Karpas-422 (cell line): ENCODE results near the gene AQP12B. TPM values are rescaled to one million over a fixed set of nuclear protein-coding genes. Genes with fewer than 3 reads are reported as not detected.
"Not testable (repeated sequence)": the region's sequence is repeated elsewhere in the genome, so short reads cannot be mapped to it uniquely, and the experiment has no call there.

ENCODE experiments used
- DNase-seq: peaks from one replicate; pipeline ENCODE4 v3.0.0-alpha.2; 2015
- H2AFZ ChIP-seq: fragments of 200-600 bp; sonication (generic); 2 replicates; pipeline ENCODE4 v1.6.1; 2014; ENCODE audit warnings: antibody characterized with exemption, low read length, mixed read lengths
- H3K27ac ChIP-seq: fragments of 200-600 bp; sonication (generic); 2 replicates; pipeline ENCODE4 v1.5.1; 2014; ENCODE audit warnings: mild to moderate bottlenecking, low read length, moderate library complexity
- H3K27me3 ChIP-seq: fragments of 200-600 bp; sonication (generic); 2 replicates; pipeline ENCODE4 v1.6.1; 2014; ENCODE audit warnings: low read length, mixed read lengths
- H3K36me3 ChIP-seq: fragments of 200-600 bp; sonication (generic); 2 replicates; pipeline ENCODE4 v1.6.1; 2014; ENCODE audit warnings: low read length, mixed read lengths; ENCODE audit not compliant: insufficient read depth
- H3K4me1 ChIP-seq: fragments of 200-600 bp; sonication (generic); 2 replicates; pipeline ENCODE4 v1.6.1; 2014; ENCODE audit warnings: mild to moderate bottlenecking, low read length, mixed read lengths
- H3K4me2 ChIP-seq: fragments of 200-600 bp; sonication (generic); 2 replicates; pipeline ENCODE4 v1.6.1; 2014; ENCODE audit warnings: low read length, low read depth, mild to moderate bottlenecking; ENCODE audit not compliant: poor library complexity, severe bottlenecking
- H3K4me3 ChIP-seq: fragments of 200-600 bp; sonication (generic); 2 replicates; pipeline ENCODE4 v1.5.1; 2014; ENCODE audit warnings: mild to moderate bottlenecking, antibody characterized with exemption, low read length, mixed read lengths
- H3K79me2 ChIP-seq: fragments of 200-600 bp; sonication (generic); 2 replicates; pipeline ENCODE4 v1.6.1; 2014; ENCODE audit warnings: mild to moderate bottlenecking, low read length, mixed read lengths
- H3K9ac ChIP-seq: fragments of 200-600 bp; sonication (generic); 2 replicates; pipeline ENCODE4 v1.6.0; 2014; ENCODE audit warnings: low read length
- H3K9me2 ChIP-seq: fragments of 200-600 bp; sonication (generic), shearing (Covaris generic); replicated peaks from 2 replicates; pipeline ENCODE4 v1.6.0; 2014; ENCODE audit warnings: mild to moderate bottlenecking, low read length, moderate library complexity; ENCODE audit not compliant: insufficient read depth
- H3K9me3 ChIP-seq: fragments of 300-700, 200-600 bp; sonication (generic); 2 replicates; pipeline ENCODE4 v1.6.1; 2014; ENCODE audit warnings: low read length, mixed read lengths
- H4K20me1 ChIP-seq: fragments of 200-600 bp; sonication (generic); 2 replicates; pipeline ENCODE4 v1.6.1; 2014; ENCODE audit warnings: mild to moderate bottlenecking, antibody characterized with exemption, low read length, low read depth; ENCODE audit not compliant: insufficient read depth
- total RNA-seq: library from RNA; depleted of rRNA; stranded (reverse); fragments of >200 nt; shearing (Covaris generic); gene quantifications from 2 replicates; pipeline ENCODE4 v1.2.3, GENCODE V29; 2014; ENCODE audit warnings: low replicate concordance

Gene AQP12B
- total RNA-seq, 1 experiment from 2014 or later: not detected

DNA sequence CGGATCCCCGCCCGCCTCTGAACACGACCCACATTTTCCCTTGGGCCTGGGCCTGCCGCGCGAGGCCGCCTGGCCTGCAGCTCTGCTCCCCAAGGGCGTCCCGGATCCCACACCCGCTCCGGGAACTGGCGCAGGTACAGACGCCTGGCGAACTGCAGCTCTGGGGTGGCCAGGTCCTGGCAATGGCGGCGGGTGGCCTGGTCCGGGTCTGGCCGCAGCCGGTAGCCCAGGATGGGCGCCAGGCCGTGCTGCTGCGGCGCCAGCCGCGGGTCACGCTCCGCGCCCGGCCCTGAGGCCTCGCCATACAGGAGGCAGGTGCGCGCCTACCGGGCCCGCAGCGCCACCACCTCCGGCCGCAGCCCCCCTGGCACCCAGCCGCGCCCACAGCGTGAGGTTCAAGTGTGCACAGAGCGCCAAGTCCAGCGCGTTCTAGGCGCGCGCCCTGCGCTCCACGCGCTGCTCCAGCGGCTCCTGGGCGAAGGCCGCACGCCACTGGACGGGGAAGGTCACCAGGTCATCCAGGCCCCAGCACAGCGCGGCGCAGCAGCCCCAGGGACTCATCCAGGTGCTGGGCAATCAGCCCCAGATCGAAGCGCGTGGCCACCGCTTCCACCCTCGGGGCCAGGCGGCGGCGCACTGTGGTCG is 18.5 kb upstream of the AQP12B start:
- no peak overlapping the region for H3K9ac ChIP-seq
- no peaks in the 10 kb centered on the region for H3K27me3 ChIP-seq
- no peak for DNase-seq
- H3K4me1 ChIP-seq: no peaks in the 10 kb centered on the region
- H3K27ac ChIP-seq: no peak overlapping the region
- no peak overlapping the region for H3K4me2 ChIP-seq
- no peaks in the 10 kb centered on the region for H3K9me3 ChIP-seq
- no peak overlapping the region for H2AFZ ChIP-seq
- no peaks in the 10 kb centered on the region for H3K9me2 ChIP-seq
- H3K4me3 ChIP-seq: no peak overlapping the region
- H3K36me3 ChIP-seq: no peaks in the 10 kb centered on the region
- no peaks in the 10 kb centered on the region for H3K79me2 ChIP-seq
- no peaks in the 10 kb centered on the region for H4K20me1 ChIP-seq

DNA sequence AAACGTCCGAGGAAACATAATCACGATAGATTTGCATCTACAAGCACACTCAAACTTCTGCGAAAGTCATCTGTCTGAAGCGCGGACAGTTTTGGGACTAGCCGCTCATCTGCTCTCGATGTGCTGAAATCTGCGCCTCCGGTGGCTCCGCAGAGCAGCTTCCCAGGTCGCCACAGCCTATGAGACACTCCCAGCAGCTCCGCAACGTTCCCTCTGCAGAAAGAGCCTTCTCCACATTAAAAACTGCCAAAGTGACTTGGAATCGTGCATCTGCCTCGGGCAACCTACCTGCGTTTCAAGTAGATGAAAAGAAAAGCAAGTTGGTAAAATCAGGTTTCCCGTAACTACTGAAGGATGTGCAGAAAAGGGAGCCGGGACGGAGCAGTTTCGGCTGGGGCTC is 17.9 kb upstream of the AQP12B start:
- DNase-seq, H4K20me1 ChIP-seq, H3K4me1 ChIP-seq, H3K9me2 ChIP-seq, H3K9ac ChIP-seq, H3K4me2 ChIP-seq, H3K36me3 ChIP-seq, H3K9me3 ChIP-seq, H3K4me3 ChIP-seq, H3K27me3 ChIP-seq, H2AFZ ChIP-seq, H3K79me2 ChIP-seq, H3K27ac ChIP-seq: not testable (repeated sequence)

DNA sequence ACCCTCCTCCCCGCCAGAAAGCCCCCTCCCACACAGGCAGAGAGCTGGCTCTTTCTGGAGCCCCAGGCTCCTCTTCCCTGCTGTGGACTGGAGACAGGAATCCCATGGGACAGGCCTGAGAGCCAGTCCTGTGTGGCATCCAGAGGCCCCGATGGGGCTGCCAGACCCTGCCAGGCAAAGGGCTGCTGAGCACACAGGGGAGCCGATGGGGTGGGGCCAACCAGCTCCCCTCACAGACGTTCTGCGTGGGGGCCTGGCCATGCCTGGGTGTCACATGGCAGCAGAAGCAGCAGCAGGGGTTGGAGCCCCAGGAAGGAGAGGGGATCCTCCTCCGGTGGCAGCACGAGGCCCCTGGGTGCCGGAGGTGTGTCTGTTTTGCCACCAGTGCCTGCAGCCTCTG is 17.1 kb upstream of the AQP12B start:
- H3K9ac ChIP-seq, H3K27ac ChIP-seq, H3K36me3 ChIP-seq, H3K27me3 ChIP-seq, H2AFZ ChIP-seq, H3K79me2 ChIP-seq, H3K9me3 ChIP-seq, DNase-seq, H3K4me1 ChIP-seq, H3K9me2 ChIP-seq, H3K4me3 ChIP-seq, H3K4me2 ChIP-seq, H4K20me1 ChIP-seq: not testable (repeated sequence)

DNA sequence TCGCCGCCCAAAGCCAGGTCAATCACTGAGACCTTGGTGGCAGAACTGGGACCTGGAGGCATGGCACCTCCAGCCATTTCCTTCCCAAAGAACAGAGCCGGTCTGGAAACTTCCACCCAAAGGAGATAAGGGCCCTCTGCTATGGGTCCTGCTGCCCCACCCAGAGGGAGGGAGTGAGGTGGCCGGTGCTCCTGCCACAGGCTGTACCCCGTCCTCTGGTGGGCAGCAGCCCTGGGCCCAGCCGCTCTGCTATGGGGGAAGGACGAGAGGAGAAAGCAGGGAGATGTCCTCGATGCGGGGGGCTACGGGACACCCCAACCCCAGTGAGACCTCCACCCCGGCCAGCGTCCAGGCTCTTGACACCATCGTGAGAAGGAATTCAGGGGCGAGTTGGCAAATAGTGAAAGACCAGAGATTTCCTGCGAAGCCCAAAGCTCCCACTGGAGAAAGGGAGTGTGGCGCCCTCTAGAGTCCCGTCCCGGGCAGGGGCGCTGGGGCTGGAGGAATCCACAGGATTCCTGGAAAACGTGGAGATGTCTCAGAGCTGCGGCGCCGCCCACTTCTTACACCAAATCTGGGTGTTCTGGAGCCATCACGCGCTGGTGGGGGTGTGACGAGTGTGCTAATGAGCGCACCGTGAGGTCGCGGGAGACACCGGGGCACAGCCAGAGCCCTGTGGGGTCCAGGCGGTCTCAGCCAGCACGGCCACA is 16.3 kb upstream of the AQP12B start:
- H4K20me1 ChIP-seq, H3K9me3 ChIP-seq, H2AFZ ChIP-seq, H3K9me2 ChIP-seq, H3K27ac ChIP-seq, H3K79me2 ChIP-seq, DNase-seq, H3K4me3 ChIP-seq, H3K9ac ChIP-seq, H3K36me3 ChIP-seq, H3K4me2 ChIP-seq, H3K27me3 ChIP-seq, H3K4me1 ChIP-seq: not testable (repeated sequence)

DNA sequence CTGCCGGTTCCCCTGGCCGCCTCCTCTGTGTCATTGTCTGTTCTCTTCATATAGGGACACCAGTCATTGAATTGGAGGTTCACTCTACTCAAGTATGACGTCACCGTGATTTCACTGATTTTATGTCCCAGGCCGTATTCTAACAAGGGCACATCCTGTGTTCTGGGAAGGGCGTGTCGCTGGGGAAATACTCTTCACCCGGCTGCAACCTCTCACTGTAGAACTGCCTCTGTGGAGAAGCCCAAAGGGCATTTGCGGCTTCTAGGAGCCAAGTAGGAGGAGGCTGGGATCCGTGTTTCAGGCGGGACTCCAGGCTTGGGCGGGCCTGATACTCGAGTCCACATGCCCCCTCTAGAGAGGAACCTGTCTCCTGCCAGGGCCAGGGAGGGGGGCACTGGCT is 13.8 kb upstream of the AQP12B start:
- H3K9me2 ChIP-seq, H3K4me2 ChIP-seq, H2AFZ ChIP-seq, H3K4me3 ChIP-seq, H3K79me2 ChIP-seq, H3K9me3 ChIP-seq, H3K36me3 ChIP-seq, H3K27ac ChIP-seq, H4K20me1 ChIP-seq, H3K27me3 ChIP-seq, H3K4me1 ChIP-seq, DNase-seq, H3K9ac ChIP-seq: not testable (repeated sequence)

DNA sequence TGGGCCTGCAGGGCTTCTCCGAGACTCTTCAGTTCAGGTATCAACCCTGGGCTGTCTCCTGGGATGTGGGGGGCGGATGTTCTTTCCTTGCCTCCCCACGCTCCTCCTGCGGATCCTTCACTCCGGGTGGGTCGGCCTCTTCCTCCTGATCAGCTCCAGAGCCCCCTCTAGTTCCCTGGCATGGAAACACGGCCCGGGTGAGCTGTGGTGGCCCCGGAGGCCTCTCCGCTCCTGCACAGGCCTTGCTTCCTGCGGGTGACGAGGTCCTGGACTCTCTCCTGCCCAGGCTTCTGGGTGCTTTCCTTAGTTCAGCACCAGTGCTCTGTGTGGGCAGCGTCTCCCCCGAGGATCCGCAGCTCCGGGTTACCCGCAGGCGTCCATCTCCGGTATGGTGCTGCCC is 12.9 kb upstream of the AQP12B start:
- not testable (repeated sequence) for H3K27me3 ChIP-seq, H4K20me1 ChIP-seq, H3K4me2 ChIP-seq, H3K9me2 ChIP-seq, H2AFZ ChIP-seq, H3K9me3 ChIP-seq, H3K27ac ChIP-seq, H3K36me3 ChIP-seq, H3K4me1 ChIP-seq, DNase-seq, H3K4me3 ChIP-seq, H3K9ac ChIP-seq, H3K79me2 ChIP-seq

DNA sequence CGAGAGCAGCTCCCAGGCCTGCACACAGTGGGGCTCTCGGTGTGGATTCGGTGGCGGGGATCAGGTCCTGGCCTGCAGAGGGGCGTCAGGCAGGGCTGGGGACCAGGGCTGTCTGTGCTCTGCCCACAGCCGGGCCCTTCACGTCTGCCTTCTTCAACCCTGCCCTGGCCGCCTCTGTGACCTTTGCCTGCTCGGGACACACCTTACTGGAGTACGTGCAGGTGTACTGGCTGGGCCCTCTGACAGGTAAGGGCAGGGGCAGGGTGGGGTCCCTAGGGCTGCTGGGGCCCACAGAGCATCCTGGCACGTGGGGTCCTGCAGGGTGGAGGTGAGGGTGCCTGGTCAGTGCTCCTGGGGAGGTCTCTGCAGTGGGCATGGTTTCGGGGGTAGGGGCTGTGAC is 11.6 kb upstream of the AQP12B start:
- H3K9me2 ChIP-seq, H3K4me3 ChIP-seq, H4K20me1 ChIP-seq, H3K9me3 ChIP-seq, H3K27ac ChIP-seq, H3K4me1 ChIP-seq, H2AFZ ChIP-seq, H3K9ac ChIP-seq, H3K27me3 ChIP-seq, DNase-seq, H3K4me2 ChIP-seq, H3K79me2 ChIP-seq, H3K36me3 ChIP-seq: not testable (repeated sequence)

DNA sequence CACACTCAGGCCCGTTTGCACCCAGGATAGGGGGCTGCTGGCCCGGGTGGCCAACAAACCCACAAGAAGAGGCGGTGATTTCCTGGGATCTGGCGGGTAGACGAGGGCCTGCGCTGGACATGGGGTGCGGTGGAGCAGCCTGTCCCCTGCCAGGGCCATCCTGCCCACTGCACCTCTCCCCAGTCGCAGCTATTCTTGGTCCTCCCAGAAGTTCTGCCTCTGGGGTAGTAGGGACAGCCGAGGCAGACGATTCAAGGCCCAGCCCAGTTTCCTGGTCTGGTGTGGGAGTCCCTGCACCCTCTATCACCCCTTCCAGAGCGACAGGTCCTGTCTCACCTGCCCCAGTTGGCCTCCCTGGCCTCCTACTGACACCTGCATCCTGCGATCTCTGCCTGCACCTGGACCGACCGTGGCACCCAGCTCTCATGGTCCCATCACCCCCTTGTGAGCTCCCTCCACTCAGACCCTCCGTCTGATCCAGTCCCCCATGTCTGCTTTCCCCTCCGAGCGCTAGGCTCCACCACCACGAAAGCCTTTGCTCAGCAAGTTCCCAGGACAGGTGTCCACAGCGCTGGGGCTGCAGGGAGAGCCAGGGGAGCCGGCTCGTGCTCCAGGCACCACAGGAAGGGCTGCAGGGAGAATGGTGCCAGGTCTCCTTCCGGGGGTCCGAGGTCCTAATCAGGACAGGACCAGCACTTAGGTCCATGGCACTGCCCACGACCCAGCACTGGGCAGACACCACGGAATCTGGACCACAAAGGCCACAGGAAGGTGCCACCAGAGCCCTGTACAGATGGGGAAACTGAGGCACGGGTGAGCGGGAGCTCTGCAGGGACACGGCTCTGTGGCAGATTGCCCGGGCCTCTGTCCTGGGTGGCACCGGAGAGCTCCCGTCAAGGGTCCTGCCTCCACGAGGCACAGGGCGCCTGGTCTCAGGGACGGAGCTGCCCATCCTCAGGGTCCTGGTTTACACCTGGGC is 10.2 kb upstream of the AQP12B start:
- not testable (repeated sequence) for H3K9ac ChIP-seq, H2AFZ ChIP-seq, H4K20me1 ChIP-seq, H3K79me2 ChIP-seq, H3K27ac ChIP-seq, H3K4me1 ChIP-seq, H3K4me2 ChIP-seq, H3K36me3 ChIP-seq, H3K9me3 ChIP-seq, H3K9me2 ChIP-seq, DNase-seq, H3K27me3 ChIP-seq, H3K4me3 ChIP-seq
